WTC11 (cell line): Measurements from ENCODE around the gene TSPAN9.

Experiments
- CBFB ChIP-seq: sonication (generic); formaldehyde crosslinking; IDR thresholded peaks from 2 replicates; pipeline ENCODE4 v1.8.1; 2022; ENCODE audit warnings: mild to moderate bottlenecking, low read depth, missing genetic modification reagents
- CTCF ChIP-seq: fragments of 200-600 bp; IDR thresholded peaks from 2 replicates; pipeline ENCODE4 v1.8.0; 2022; ENCODE audit warnings: antibody characterized with exemption
- ETV6 ChIP-seq: sonication (generic); formaldehyde crosslinking; IDR thresholded peaks from 2 replicates; pipeline ENCODE4 v1.8.1; 2022; ENCODE audit warnings: mild to moderate bottlenecking, missing genetic modification reagents
- HMGXB4 ChIP-seq: sonication (generic); formaldehyde crosslinking; IDR thresholded peaks from 2 replicates; pipeline ENCODE4 v1.8.1; 2023; ENCODE audit warnings: mild to moderate bottlenecking, moderate library complexity, missing genetic modification reagents
- PREB ChIP-seq: sonication (generic); formaldehyde crosslinking; IDR thresholded peaks from 2 replicates; pipeline ENCODE4 v1.8.1; 2022; ENCODE audit warnings: mild to moderate bottlenecking, missing genetic modification reagents, moderate library complexity, borderline replicate concordance
- RELA ChIP-seq: sonication (generic); formaldehyde crosslinking; IDR thresholded peaks from 2 replicates; pipeline ENCODE4 v1.8.1; 2022; ENCODE audit warnings: missing genetic modification reagents, mild to moderate bottlenecking, borderline replicate concordance
- SP1 ChIP-seq: sonication (generic); formaldehyde crosslinking; conservative IDR thresholded peaks from 2 replicates; pipeline ENCODE4 v1.8.1; 2022; ENCODE audit warnings: missing genetic modification reagents
- STAT6 ChIP-seq: sonication (generic); formaldehyde crosslinking; conservative IDR thresholded peaks from 2 replicates; pipeline ENCODE4 v1.8.1; 2023; ENCODE audit warnings: mild to moderate bottlenecking, low read depth, missing genetic modification reagents, moderate library complexity
- TEAD4 ChIP-seq: sonication (generic); formaldehyde crosslinking; IDR thresholded peaks from 2 replicates; pipeline ENCODE4 v1.8.0; 2022; ENCODE audit warnings: mild to moderate bottlenecking, missing genetic modification reagents
- USF2 ChIP-seq: sonication (generic); formaldehyde crosslinking; IDR thresholded peaks from 2 replicates; pipeline ENCODE4 v1.8.1; 2023; ENCODE audit warnings: mild to moderate bottlenecking, missing genetic modification reagents, moderate library complexity
- ZNF138 ChIP-seq: sonication (generic); formaldehyde crosslinking; conservative IDR thresholded peaks from 2 replicates; pipeline ENCODE4 v1.8.1; 2022; ENCODE audit warnings: mild to moderate bottlenecking, moderate library complexity, missing genetic modification reagents

- no peak for TF ChIP-seq CTCF
- TF ChIP-seq TEAD4 (CRISPR knock-in tag): no peak
- no peak for TF ChIP-seq PREB (CRISPR knock-in tag)
- no peak for TF ChIP-seq STAT6
- TF ChIP-seq HMGXB4 (CRISPR knock-in tag): no peak
- no peak for TF ChIP-seq ZNF138 (CRISPR knock-in tag)
- no peak for TF ChIP-seq ETV6 (CRISPR knock-in tag)
- TF ChIP-seq USF2 (CRISPR knock-in tag): no peak
- TF ChIP-seq RELA (CRISPR knock-in tag): no peak
- TF ChIP-seq CBFB (CRISPR knock-in tag): no peak
- TF ChIP-seq SP1 (CRISPR knock-in tag): no peak
Measured at GRCh38 chr12:3154006-3154405, 76.8 kb downstream of the TSPAN9 start.
